ENCODE results near the gene SASH1. TPM values are rescaled to one million over a fixed set of nuclear protein-coding genes. Genes with fewer than 3 reads are reported as not detected.

Gene SASH1
- 0.86 and 1.4 TPM in 2 replicates for total RNA-seq

DNA sequence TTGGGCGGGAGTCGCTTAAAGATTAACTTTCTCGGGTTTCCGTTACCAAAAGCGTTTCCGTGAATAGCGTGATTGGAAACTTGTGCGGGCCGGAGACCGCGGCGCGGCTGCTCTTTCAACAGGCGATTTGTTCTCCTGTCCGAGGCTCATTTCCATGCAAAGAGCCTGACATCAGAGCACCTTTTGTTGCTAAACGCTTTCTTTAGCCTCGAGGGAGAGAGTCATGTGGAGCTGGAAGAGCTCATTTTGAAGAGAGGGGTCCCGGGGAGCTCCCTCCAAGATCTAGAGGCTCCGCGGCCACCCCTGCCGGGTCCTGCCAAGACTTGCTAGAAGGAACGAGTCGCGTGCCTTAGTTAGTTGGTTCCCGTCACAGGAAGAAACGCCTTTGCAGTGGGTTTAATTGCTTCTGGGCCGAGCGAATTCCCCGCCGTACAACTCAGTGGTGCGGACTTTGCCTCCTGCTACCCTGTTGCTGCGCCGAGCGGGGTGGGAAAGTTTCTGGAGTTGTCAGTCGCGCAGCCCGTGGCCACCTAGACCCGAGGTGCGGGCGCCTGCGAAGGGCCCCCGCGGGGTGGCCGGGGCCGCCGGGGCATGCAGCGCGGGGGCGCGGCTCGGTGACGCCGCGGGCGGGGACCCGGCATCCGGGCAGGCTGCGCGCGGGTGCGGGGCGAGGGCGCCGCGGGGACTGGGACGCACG is at the start of gene SASH1:
Gene SASH1 (plus strand): TSS at position 489 of the 697 bp plus-strand sequence. CDS start 230 bp downstream, outside the sequence.
- peaks cover 2% of the 10 kb centered on the region for H3K36me3 Mint-ChIP-seq (ENCODE audit: low read depth)
- H3K27me3 Mint-ChIP-seq (ENCODE audit: insufficient read depth) = peaks cover 60% of the 10 kb centered on the region
- peak within 1 kb of the TSS; percentile 63 for H3K27ac Mint-ChIP-seq
- H3K4me1 Mint-ChIP-seq (ENCODE audit: low read depth) = peaks cover 8% of the 10 kb centered on the region
- no peaks in the 10 kb centered on the region for H3K9me3 Mint-ChIP-seq
- H3K4me3 Mint-ChIP-seq = peak within 1 kb of the TSS; percentile 83
- DNase-seq (ENCODE audit: low spot score) = no peak
- intact Hi-C loops (cut with micrococcal nuclease) = loop anchor here (1.0 to 5.0 kb wide), 2 partner anchors 99 to 120 kb away; no protein-coding TSS in a partner anchor

DNA sequence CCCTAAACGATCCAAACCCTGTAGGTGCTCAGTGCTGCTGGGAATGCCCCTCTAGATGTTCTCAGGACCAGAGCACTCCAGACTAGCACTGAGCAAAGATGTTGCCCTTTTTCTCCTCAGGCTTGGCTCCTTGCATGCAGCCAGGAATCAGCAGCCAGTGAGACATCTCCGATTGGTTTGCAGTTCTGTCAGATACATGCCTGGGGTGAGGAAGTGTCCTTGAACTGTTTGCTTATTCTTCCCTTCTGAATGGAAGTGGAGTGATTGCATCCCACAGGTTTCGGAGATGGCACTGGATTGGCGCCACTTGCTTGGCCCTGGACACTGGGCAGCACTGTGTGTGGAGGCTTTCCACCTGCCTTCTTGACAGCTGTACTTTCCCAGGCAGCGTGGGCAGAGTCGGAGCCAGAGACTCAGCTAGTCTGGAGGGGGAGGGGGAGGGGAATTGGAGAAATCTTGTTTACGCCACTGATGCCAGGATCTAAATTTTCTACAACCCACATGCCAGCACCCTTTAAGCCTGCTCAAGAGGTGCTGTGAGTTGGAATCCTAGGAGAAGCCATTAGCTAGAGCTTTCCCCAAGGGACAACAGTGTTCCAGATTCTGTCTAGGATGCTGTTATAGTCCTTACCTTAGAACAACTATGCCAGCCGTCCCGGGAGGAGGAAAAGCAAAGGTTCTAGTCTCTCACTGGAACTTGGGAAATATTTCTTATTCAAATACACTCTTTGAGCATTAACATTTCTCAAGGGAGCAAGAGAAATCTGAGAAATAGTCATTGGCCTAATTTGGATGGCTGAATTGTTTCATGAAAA is 49.2 kb upstream of the SASH1 start:
- H3K4me3 Mint-ChIP-seq = no peak overlapping the region
- no peaks in the 10 kb centered on the region for H3K36me3 Mint-ChIP-seq (ENCODE audit: low read depth)
- H3K9me3 Mint-ChIP-seq = no peaks in the 10 kb centered on the region
- DNase-seq (ENCODE audit: low spot score) = no peak
- peaks cover 5% of the 10 kb centered on the region for H3K27me3 Mint-ChIP-seq (ENCODE audit: insufficient read depth)
- H3K4me1 Mint-ChIP-seq (ENCODE audit: low read depth) = no peaks in the 10 kb centered on the region
- H3K27ac Mint-ChIP-seq = no peak overlapping the region
- intact Hi-C loops (cut with micrococcal nuclease) = no loop called here

- H3K27ac Mint-ChIP-seq = no peak overlapping the region
- H3K4me3 Mint-ChIP-seq = no peak overlapping the region
- H3K36me3 Mint-ChIP-seq (ENCODE audit: low read depth) = no peaks in the 10 kb centered on the region
- H3K9me3 Mint-ChIP-seq = no peaks in the 10 kb centered on the region
- peaks cover under 1% of the 10 kb centered on the region for H3K27me3 Mint-ChIP-seq (ENCODE audit: insufficient read depth)
- H3K4me1 Mint-ChIP-seq (ENCODE audit: low read depth) = no peaks in the 10 kb centered on the region
- intact Hi-C loops (cut with micrococcal nuclease) = no loop called here
- no peak for DNase-seq (ENCODE audit: low spot score)
Observed at GRCh38 chr6:148294059-148294458, 48.6 kb upstream of the SASH1 start.

DNA sequence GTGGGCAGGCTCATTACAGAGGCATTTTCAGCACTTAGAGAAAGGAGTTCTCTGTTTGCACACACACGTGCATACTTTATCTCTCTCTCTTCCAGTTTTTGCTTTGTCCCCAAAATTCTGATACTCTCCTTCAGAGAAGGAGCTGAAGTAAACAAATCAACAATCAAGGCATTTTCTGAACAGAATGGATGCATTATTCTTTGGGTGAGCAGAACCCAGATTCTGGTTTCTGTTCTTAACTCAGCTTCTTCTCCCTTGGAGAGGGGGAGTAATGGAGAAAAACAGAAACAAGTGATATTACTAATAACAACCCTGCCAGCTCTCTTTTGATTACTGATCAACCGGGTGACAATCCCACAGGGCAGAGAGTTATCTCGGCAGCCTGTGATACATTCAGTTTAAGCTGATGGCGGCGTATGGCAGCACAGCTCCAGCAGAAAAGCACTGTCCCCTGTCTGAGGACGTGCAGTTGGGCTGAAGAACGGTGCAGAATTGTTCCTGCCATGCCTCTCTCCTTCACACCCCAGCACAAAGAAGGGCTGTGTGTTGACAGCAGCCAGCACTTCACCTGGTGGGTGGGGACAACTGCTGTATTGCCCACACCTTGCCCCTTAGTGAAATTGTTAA is 47.3 kb upstream of the SASH1 start:
- intact Hi-C loops (cut with micrococcal nuclease) = no loop called here
- Mint-ChIP-seq H3K4me1 (ENCODE audit: low read depth) (no peaks in the 10 kb centered on the region), H3K27ac (no peak overlapping the region), H3K36me3 (ENCODE audit: low read depth) (no peaks in the 10 kb centered on the region), H3K9me3 (no peaks in the 10 kb centered on the region), H3K4me3 (no peak overlapping the region), H3K27me3 (ENCODE audit: insufficient read depth) (no peaks in the 10 kb centered on the region)
- DNase-seq (ENCODE audit: low spot score) = no peak

GRCh38 chr6:148296771-148297170 is 45.9 kb upstream of the SASH1 start:
- Mint-ChIP-seq H3K27ac (no peak overlapping the region), H3K4me1 (ENCODE audit: low read depth) (no peaks in the 10 kb centered on the region), H3K9me3 (no peaks in the 10 kb centered on the region), H3K36me3 (ENCODE audit: low read depth) (no peaks in the 10 kb centered on the region), H3K27me3 (ENCODE audit: insufficient read depth) (no peaks in the 10 kb centered on the region), H3K4me3 (no peak overlapping the region)
- intact Hi-C loops (cut with micrococcal nuclease) = no loop called here
- DNase-seq (ENCODE audit: low spot score) = no peak

DNA sequence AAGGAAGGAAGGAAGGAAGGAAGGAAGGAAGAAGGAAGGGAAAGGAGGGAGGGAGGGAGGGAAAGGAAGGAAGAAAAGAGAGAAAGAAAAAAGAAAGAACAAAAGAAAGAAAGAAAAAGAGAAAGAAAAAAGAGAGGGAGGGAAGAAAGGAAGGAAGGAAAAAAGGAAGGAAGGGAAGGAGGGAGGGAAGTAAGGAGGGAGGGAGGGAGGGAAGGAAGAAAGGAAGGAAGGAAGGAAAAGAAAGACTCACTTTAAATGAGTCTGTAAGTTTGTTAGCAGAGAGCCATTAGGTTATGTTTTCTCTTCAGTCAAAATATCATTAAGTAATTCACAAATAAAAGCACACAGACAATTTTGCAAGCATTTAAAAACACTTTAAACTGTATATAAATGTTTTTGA is 44.0 kb upstream of the SASH1 start:
- intact Hi-C loops (cut with micrococcal nuclease) = no loop called here
- Mint-ChIP-seq H3K4me3 (no peak overlapping the region), H3K4me1 (ENCODE audit: low read depth) (no peaks in the 10 kb centered on the region), H3K36me3 (ENCODE audit: low read depth) (no peaks in the 10 kb centered on the region), H3K9me3 (no peaks in the 10 kb centered on the region), H3K27me3 (ENCODE audit: insufficient read depth) (no peaks in the 10 kb centered on the region), H3K27ac (no peak overlapping the region)
- DNase-seq (ENCODE audit: low spot score) = no peak

- Mint-ChIP-seq H3K27ac (no peak overlapping the region), H3K27me3 (ENCODE audit: insufficient read depth) (peaks cover 2% of the 10 kb centered on the region), H3K9me3 (no peaks in the 10 kb centered on the region), H3K4me3 (no peak overlapping the region), H3K4me1 (ENCODE audit: low read depth) (no peaks in the 10 kb centered on the region), H3K36me3 (ENCODE audit: low read depth) (no peaks in the 10 kb centered on the region)
- intact Hi-C loops (cut with micrococcal nuclease) = no loop called here
- no peak for DNase-seq (ENCODE audit: low spot score)
Observed at GRCh38 chr6:148303616-148304015, 39.0 kb upstream of the SASH1 start.

GRCh38 chr6:148304976-148305375 is 37.7 kb upstream of the SASH1 start:
- DNase-seq (ENCODE audit: low spot score) = no peak
- Mint-ChIP-seq H3K27ac (no peak overlapping the region), H3K4me3 (no peak overlapping the region), H3K9me3 (no peaks in the 10 kb centered on the region), H3K36me3 (ENCODE audit: low read depth) (no peaks in the 10 kb centered on the region), H3K27me3 (ENCODE audit: insufficient read depth) (peaks cover 2% of the 10 kb centered on the region), H3K4me1 (ENCODE audit: low read depth) (no peaks in the 10 kb centered on the region)
- intact Hi-C loops (cut with micrococcal nuclease) = no loop called here

DNA sequence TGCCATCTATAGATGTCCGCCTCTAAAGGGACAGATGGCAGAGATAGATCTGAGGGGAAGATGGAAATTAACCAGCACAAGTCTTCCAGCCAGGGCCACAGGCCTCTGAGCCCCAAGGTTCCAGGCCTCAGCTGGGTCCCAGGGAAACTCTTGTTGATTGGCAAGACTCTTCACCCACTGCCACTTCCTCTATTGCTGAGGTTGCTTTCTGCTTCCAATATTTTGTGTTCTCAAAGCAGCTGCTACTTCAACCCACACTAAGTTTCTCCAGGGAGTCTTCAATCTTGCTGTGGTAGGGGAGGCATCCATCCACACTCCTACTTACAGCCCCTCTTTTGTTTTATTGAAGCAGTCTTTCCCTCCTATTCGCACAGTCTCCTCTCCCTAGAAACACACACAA is 36.4 kb upstream of the SASH1 start:
- no peaks in the 10 kb centered on the region for H3K4me1 Mint-ChIP-seq (ENCODE audit: low read depth)
- no peak for DNase-seq (ENCODE audit: low spot score)
- H3K27ac Mint-ChIP-seq = no peak overlapping the region
- H3K4me3 Mint-ChIP-seq = no peak overlapping the region
- intact Hi-C loops (cut with micrococcal nuclease) = no loop called here
- H3K27me3 Mint-ChIP-seq (ENCODE audit: insufficient read depth) = peaks cover 5% of the 10 kb centered on the region
- no peaks in the 10 kb centered on the region for H3K36me3 Mint-ChIP-seq (ENCODE audit: low read depth)
- H3K9me3 Mint-ChIP-seq = no peaks in the 10 kb centered on the region

- no peaks in the 10 kb centered on the region for H3K9me3 Mint-ChIP-seq
- H3K27me3 Mint-ChIP-seq (ENCODE audit: insufficient read depth) = peaks cover 7% of the 10 kb centered on the region
- no peak for DNase-seq (ENCODE audit: low spot score)
- H3K4me3 Mint-ChIP-seq = no peak overlapping the region
- intact Hi-C loops (cut with micrococcal nuclease) = no loop called here
- no peaks in the 10 kb centered on the region for H3K36me3 Mint-ChIP-seq (ENCODE audit: low read depth)
- H3K4me1 Mint-ChIP-seq (ENCODE audit: low read depth) = no peaks in the 10 kb centered on the region
- H3K27ac Mint-ChIP-seq = no peak overlapping the region
Observed at GRCh38 chr6:148307405-148307804, 35.2 kb upstream of the SASH1 start.

- no peak for DNase-seq (ENCODE audit: low spot score)
- no peaks in the 10 kb centered on the region for H3K9me3 Mint-ChIP-seq
- no peak overlapping the region for H3K4me3 Mint-ChIP-seq
- peaks cover 8% of the 10 kb centered on the region for H3K27me3 Mint-ChIP-seq (ENCODE audit: insufficient read depth)
- H3K27ac Mint-ChIP-seq = no peak overlapping the region
- no peaks in the 10 kb centered on the region for H3K36me3 Mint-ChIP-seq (ENCODE audit: low read depth)
- intact Hi-C loops (cut with micrococcal nuclease) = no loop called here
- H3K4me1 Mint-ChIP-seq (ENCODE audit: low read depth) = no peaks in the 10 kb centered on the region
Observed at GRCh38 chr6:148309301-148309700, 33.3 kb upstream of the SASH1 start.

- no peaks in the 10 kb centered on the region for H3K36me3 Mint-ChIP-seq (ENCODE audit: low read depth)
- H3K9me3 Mint-ChIP-seq = no peaks in the 10 kb centered on the region
- H3K27me3 Mint-ChIP-seq (ENCODE audit: insufficient read depth) = peaks cover 6% of the 10 kb centered on the region
- H3K4me1 Mint-ChIP-seq (ENCODE audit: low read depth) = no peaks in the 10 kb centered on the region
- intact Hi-C loops (cut with micrococcal nuclease) = no loop called here
- no peak for DNase-seq (ENCODE audit: low spot score)
- no peak overlapping the region for H3K4me3 Mint-ChIP-seq
- no peak overlapping the region for H3K27ac Mint-ChIP-seq
Observed at GRCh38 chr6:148311966-148312669, 30.5 kb upstream of the SASH1 start.

Data from activated T-helper 1 cell treated with anti-CD3 and anti-CD28 coated beads, Interleukin-12 subunit alpha, Interleukin-12 subunit beta, Interleukin-2, Interleukin-4 antibody, amounts not matched to agents 30 ng/mL and 10 ng/mL and 1 ng/mL, durations not matched to agents 14 hours and 24 hours and 36 hours (primary cell).